HG03378 (cell line): ENCODE measurements around the gene RASGRF1.

ENCODE experiments used
- ATAC-seq: cut with Tn5 transposase; IDR thresholded peaks from one replicate; pipeline ENCODE4 v1.9.1; 2021; ENCODE audit warnings: mild to moderate bottlenecking, moderate library complexity; ENCODE audit not compliant: unreplicated experiment

RASGRF1 gene

DNA sequence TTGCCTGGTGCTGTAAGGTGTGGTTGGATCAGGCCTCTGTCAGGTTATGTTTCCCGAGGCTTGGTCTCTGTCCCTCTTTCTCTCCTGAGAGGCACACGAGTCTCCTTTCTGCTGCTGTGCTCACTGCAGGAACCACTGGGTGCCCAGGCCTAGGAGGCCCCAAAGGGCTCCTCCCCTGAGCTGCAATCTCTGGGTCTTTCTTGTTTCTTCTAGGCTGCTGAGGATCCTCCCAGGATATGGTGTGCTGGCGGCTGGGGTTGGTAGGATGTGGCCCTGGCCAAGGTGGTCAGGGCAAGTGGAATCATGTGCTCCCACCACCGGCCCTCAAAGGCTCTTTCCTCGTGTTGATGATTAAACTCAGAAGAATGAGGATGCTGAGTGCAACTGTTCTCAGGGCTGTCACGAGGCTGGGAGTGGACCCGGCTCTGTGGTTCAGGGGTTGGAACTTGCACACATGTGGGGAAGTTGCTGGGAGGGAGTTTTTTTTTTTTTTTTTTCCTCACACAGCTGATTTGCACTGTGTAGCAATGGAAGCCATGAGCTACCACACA lies 102.1 kb downstream of the RASGRF1 start:
- peak; percentile 55 for ATAC-seq

DNA sequence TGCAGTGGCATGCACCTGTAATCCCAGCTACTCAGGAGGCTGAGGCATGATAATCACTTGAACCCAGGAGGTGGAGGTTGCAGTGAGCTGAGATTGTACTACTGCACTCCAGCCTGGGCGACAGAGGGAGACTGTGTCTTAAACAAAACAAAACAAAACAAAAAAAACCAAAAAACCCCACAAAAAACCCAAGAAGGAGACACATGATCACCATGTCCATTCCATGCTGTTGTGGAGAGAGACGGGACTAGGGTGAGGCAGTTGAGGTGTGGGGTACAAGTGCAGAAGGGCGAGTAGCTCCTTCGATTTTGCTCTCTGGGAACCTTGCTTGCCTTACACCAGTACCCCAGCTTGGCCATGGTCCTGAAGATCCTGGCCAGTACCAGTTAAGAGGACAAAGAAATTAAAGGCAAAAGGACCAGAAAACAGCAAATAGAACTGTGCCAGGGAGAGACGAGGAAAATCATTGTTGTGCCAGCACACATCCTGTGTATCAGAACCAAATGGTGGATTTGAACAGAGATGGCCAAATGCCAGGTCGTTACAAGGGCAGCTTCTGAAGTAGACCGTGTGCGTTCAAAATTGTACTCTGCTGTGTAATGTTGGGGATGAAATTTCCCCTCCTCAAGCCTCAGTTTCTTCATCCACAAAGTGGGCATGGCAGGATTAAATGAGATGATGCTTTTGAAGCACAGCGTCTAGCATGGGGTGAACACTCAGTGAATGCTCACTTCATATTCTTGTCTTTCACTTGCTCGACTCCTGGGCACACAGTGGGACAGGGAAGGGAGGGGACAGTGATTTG lies 102.8 kb downstream of the RASGRF1 start:
- no peak for ATAC-seq

DNA sequence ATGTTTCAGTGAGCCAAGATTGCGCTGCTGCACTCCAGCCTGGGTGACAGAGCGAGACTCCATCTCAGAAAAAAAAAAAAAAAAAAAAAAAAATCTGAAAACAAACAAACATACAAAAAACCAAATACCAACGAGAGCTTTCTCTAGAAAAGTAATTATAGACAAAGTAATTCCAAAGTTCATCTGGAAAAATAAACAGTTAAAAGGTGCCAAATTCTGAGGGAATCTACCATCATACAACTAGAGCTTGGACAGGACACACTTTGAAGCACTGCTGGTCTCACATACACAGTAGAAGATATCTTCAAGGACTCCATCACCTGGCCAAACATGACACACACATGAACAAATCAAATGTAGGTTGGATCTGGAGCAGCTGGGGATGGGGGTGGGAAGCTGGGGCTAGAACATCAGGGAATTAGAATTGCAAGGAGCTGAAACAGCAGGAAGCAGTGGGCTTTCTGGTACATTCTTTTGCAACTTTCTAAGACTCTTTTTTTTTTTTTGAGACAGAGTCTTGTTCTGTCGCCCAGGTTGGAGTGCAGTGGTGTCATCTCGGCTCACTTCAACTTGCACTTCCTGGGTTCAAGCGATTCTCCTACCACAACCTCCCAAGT lies 104.6 kb downstream of the RASGRF1 start:
- no peak for ATAC-seq

DNA sequence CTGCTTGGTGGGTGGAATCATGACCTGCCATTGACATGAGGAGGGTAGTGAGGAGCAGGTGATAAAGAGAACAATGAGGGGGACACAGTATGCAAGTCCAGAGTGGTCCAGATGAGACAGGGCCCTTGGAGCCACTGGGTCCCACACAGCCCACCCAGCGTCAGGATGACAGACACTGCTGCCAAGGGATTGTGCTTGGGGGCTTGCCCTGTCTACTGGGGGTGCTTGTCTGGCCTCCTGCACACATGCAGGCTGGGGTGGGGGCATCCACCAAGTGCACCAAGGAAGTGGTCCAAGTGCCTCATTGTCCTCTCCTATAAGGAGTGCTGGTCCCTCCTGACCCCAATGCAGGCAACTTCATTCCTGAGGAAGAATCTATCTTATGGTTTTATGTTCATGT lies 106.5 kb downstream of the RASGRF1 start:
- no peak for ATAC-seq

DNA sequence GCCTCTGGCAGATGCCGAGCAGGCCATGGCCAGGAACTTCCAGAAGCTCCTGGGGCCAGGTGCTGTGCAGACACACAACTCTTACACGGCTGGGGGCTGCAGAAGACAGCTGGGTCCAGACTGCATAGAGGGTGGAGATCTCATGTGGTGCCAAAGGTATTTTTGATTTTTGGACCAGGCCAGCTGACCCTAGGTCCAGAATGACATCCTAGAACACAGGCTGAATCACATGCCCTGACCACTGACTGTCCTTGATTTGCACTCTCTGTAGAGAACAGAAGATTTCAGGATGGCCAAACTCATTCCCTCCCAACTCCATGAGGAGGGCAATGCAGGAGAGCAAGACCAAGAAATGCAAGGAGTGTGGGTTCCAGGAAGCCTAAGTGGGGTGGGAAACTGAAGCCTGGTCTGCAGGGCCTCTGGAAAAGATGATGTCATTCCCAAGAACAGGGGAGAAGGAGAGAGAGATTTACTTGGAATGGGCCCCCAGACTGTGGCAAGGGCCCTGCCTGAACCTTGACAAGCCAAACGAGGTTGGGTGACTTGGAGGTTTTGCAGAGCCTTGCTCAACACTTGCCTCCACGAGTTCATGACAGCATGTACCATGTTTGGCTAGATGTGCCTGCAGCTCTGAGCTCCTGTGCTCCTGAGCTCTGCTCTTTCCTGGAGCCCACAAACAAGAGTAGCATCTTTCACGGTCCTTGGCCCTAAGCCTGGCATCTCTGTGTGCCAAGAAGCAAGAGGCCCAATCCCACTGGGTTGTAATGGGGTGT lies 107.2 kb downstream of the RASGRF1 start:
- no peak for ATAC-seq

DNA sequence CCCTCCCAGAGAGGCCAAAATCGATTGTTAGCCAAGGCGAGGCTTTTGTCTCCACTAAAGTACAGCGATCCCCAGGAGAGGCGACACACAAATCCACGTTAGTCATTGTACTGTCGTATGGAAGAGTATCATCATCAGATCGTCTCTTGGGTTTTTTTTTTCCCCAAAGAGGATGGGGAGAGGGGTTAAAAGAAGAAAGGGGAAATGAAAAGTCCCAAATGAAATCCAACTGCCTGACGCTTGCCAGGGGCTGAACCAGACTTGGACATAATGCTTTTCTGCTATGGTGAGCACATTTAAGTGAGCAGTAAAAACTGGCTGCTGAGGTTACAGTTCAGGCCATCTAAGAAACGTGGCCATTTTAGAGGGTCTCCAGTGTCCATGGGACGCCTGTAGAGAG lies 107.8 kb downstream of the RASGRF1 start:
- no peak for ATAC-seq

DNA sequence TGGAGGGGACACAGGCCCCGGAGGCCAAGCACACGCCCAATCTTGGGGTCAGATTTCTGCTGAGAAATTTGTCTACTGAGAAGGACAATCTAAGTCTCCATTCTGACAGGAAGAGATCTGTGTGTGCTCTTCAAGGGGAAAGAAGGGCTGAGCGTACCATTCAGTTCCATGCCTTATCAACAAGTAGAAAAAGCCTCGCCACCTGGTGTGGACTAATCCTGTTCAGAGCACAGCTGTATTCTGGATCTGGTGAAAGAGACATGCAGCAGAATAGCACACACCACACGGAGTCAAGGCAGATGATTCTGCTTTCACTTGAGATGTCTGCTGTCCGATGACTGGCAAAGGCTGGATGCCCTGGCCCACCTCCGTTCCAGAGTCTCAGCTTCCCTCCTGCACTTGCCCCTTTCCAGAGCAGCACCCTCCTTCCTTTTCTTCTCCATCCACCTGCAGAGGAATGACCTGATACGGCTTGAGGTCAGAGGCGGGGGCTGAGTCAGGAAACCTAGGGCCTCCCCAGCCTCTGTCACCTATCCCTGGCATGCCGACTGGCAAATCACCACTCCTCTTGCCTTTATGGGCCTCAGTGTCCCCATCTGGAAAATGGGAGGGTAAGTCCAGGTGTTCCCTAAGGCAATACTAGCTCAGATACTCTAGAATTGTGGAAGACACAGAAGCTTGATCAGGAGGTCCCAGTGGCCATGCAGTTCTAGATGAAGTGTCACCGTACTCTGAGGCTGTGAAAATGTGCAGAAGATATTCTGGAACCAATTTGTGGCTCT lies 108.9 kb downstream of the RASGRF1 start:
- no peak for ATAC-seq

DNA sequence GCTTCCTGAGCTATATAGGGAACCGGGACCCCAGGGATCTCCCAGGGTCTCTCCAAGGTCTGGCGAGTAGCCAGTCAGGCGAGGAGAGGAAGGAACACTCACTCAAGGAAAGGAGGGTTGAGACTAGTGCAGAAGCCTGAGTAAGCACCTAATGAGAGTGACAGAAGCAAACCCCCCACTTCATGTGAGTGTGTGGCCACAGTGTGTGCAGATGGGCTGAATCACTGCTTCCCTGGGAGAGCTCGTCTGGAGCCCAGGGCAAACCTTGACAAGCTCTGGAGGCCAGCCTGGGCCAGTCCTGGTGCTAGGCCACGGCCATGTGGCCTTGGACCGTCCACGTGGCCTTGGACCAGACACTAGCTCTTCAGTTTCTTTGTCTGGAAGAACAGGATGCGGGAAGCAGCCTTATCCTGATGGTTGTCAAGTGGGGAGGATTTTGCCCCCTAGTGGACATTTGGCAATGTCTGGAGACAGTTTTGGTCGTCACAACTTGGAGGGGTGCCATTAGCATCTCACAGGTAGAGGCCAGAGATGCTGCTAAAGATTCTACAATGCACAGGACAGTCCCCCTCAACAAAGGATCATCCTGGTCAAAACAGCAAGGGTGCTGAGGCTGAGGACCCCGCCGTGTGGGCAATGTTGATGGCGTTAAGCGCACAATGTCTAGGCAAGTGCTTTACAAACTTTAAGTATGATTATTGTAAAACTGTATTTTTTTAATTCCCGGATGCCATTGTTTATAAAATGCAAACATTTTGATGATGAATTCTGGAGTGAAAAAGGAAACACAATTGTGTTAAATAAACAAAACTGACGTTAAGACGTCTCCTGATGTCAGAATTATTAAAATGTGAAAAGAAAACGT lies 110.9 kb downstream of the RASGRF1 start:
- no peak for ATAC-seq

DNA sequence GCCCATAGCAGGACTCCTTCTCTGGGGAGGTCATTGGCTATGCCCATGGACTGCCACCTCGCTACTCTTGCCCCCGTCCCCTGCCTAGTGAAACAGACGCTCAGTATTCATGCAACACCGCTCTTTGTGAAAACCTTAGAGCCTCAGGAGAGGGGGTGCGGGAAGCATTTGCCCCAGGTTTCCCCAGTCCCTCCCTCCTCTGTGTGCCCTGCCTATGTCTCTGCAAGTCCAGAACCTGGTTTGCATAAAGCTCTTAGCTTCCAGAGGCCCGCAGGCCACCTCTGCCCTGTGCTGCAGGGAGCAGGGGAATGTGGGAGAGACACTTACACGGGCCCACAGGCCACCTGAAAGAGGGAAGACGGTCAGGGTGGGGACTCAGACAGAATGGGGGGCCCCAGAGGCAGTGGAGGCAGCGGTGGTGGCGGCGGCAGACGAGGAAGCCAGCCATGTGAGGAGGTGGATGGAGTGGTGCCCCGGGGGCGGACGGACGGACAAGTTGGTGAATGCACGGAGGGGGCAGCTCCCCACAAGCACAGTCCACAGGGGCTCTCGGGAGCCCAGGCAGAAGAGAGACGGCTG lies 111.9 kb downstream of the RASGRF1 start:
- ATAC-seq, result no peak

DNA sequence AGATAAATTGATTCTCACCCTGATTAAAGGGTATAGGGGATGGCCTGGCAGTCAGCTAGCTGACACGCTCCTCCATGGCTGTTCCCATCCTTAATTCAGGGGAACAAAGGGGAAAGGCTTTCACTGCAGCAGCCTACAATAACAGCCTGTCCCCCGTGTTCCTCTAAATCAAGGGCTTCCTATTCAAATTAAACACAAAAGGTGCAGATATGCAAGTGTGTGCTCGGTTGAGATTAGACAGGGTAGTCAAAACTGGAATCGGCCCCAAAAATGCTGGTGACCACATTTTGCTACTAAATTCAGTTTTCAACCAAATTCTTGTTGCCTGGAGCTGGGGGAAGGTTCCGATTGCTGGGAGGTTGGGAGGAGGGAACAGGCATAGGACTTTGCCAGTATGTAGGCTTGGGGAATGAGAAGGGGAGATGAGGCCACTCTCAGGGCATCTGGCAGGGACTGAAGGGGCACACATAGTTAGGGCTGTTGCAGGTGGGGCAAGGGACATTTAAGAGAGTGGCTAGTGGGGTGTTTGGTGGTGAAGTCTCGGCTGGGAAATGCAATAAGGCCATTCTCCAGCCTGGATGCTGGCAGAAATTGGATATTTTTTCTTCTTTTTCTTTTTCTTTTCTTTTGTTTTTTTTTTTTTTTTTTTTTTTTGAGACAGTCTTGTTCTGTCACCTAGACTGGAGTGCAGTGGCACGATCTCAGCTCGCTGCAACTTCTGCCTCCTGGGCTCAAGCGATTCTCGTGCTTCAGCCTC lies 112.8 kb downstream of the RASGRF1 start:
- ATAC-seq, result peak; percentile 40

DNA sequence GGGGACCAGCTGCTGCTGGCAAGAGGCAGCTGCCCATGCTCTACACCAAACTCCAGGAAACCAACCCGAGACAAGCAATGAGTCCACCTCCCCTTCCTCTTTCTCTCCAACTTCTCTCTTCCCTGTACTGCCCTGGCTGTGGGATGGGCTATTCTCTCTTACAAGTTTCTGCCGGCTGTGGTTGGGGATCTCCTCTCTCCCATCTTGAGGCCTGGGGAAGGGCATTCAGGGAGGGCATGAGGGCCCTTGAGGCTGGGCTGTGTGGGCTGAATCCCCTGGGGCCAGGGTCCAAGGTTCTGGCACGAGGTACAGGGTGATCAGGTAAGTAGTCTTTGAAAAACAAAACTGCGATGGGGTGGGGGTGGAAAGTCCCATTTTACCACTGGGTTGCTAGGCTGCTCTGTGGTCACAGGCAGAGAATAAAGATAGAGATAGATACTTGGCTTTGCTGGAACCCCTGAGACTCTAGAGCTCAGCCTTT lies 113.4 kb downstream of the RASGRF1 start:
- peak; percentile 74 for ATAC-seq

DNA sequence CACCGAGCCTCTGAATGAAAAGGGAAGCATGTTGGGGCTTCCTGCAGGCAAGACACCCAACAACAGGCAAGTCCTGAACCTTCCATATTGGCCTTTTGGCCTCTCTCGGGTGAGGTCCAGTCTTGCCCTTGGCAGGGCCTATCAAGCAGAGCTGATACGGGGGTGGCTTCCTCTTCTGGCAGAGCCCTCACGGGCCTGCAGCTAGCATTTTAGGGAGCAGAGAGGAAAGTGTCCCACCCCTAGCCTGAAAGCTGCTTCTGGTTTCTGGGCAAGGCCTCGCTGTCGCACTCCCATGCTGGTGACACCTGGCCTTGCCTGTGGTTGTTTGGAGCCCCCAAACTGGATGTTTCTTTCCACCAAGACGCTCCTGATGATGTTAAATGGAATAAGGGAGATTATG lies 113.9 kb downstream of the RASGRF1 start:
- peak; percentile 12 for ATAC-seq

DNA sequence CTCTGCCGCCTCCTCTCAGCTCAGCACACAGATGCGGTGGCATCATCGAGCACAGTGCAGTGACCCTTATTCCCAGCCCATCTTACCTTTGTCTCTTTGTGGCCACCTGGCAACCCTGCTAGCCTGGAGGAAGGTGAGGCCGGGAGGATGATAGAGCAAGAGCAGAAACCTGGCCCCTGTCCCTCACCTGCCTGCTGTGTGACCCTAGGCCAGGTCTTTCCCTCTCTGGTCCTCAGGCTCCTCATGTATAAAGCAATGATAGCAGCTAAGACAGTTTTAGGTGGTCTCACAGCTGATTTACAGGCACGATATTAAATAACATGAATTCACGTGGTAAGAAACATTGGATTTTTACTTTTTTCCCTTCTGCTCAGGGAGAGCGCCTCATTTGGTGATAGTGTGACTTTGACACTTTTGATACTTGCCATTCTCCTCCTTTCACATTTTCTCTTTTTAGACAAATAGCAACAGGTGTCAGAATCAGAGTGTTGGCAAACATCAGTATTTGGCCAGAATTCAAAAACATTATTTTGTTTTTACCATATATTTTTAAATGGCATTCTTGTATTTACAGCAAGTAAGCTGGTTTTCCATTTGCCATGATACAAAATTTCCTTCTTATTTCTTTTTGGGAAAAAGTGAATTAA lies 116.2 kb downstream of the RASGRF1 start:
- no peak for ATAC-seq

DNA sequence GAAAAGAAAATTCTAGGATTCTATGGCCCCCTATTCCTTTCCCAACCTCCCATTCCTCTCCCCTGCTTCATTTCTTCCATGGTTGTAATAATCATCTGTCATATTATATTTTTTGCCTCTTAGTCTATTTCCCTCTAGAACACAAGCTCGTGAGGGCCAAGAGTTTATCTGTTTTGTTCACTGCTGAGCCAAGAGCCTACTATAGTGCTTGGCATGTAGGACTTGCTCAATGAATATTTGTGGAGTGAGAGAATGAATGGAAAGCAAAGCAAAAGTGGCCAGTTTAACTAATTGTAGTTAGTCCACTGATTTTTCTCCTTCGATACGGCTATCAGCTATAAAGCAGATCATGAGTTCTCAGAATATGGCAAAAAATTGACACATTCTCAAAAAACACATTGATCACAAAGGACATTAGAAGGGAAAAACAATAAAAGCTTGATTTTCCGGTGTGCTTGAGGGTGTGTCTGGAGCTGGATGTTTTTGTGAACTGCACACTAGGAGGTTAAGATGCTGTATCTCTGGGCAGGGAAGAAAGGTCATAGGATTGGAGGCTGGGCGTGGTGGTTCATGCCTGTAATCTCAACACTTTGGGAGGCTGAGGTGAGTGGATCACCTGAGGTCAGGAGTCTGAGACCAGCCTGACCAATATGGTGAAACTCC lies 120.8 kb downstream of the RASGRF1 start:
- no peak for ATAC-seq

DNA sequence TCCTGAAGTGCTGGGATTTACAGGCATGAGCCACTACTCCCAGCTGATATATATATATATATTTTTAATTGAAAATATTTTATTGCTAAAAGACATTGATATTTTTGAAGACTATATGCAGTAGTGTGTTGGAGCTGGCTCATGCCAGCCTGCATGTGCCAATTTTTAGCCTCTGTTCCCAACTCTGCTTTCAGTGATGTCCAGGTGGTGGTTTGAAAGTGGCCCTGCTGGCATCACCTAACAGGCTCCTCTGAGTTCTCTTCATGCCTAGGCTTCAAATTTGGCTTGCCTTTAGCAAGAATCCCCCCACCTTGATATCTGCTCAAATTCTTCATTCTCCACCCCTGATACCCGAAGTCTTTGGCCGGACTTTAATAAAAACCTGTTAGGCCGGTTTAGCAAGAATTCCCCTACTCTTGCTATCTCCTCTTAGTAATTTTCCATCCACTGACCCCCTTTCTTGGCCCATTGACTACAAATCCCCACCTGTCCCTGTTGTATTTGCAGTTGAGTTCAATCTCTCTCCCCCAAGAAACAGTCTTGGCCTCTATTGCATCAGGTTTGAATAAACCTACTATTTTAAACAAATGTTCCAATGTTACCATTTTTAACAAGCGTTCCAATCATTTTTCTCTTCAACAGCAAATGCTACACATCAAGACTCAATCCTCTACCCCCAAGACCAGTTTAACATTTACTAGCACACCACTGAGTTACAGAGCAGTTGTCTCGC lies 121.9 kb downstream of the RASGRF1 start:
- no peak for ATAC-seq

DNA sequence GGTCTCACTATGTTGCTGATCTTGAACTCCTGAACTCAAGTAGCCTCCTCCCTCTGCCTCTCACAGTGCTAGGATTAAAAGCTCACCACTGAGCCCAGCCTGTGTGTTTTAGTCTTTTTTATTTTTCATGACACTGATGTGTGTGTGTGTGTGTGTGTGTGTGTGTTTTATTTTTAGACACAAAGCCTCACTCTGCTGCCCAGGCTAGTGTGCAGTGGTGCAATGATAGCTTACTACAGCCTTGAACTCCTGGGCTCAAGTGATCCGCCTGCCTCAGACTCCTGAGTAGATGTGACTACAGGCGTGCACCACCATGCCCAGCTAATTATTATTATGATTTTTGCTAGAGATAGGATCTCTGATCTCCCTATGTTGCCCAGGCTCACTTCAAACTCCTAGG lies 122.5 kb downstream of the RASGRF1 start:
- no peak for ATAC-seq

DNA sequence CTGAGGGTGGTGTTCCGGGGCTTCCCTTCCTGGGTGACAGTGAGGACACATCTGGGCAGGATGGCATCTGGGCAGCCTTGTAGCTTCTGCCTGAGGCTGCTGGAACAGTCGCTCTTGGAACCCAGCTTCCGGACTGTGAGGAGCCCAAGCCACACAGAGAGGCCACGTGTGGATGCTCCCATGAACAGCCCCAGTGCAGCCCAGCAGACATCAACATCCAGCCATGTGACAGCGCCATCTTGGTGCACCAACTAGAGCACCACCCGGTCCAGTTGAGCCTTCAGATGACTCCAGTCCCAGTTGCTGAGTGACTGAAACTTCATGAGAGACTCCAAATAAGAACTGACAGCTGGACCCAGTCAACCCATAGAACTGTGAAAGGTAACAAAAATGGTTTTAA lies 130.3 kb downstream of the RASGRF1 start:
- ATAC-seq, result no peak
